Caco-2 (cell line): Measurements from ENCODE around the gene PDE4D. TPM values are rescaled to one million over a fixed set of nuclear protein-coding genes. Genes with fewer than 3 reads are reported as not detected.

Experiments used
- BruUV-seq: library from RNA; stranded (reverse); fragments of 400-500 nt; replicated peaks from 2 replicates; lab custom pipeline; 2021; lab: Mats Ljungman, UMichigan
- CTCF ChIA-PET: fragments of 300-600 bp; sonication (Branson Sonifier 250); formaldehyde crosslinking; loops from one replicate; lab custom pipeline; 2022; ENCODE audit warnings: antibody characterized with exemption; lab: Charles Lee
- POLR2A ChIA-PET: fragments of 300-600 bp; sonication (Branson Sonifier 250); formaldehyde crosslinking; loops from one replicate; lab custom pipeline; 2022; ENCODE audit warnings: antibody characterized with exemption; lab: Charles Lee
- DNase-seq, 2 experiments: peaks; one replicate each; pipeline versions ENCODE4 v3.0.0 to v3.0.0-alpha.2; 2020 to 2022
- H3K27me3 ChIP-seq: replicated peaks from 2 replicates; pipeline ENCODE4 v1.6.0; 2011; ENCODE audit warnings: low read length; ENCODE audit not compliant: control insufficient read depth, insufficient read depth
- H3K36me3 ChIP-seq: 2 replicates; pipeline ENCODE4 v1.5.1; 2011; ENCODE audit warnings: low read length; ENCODE audit not compliant: control insufficient read depth, insufficient read depth
- H3K4me1 ChIP-seq: fragments of 250-450 bp; sonication (Bioruptor Pico); 2 replicates; pipeline ENCODE4 v1.5.1; 2020; ENCODE audit warnings: mild to moderate bottlenecking
- H3K4me3 ChIP-seq: 2 replicates; pipeline ENCODE4 v1.5.1; 2011; ENCODE audit warnings: low read depth, mild to moderate bottlenecking, control low read depth, low read length
- H3K9me3 ChIP-seq: fragments of 250-450 bp; sonication (Bioruptor Pico); 2 replicates; pipeline ENCODE4 v1.5.1; 2020; ENCODE audit warnings: mild to moderate bottlenecking, moderate library complexity
- H3K27ac Mint-ChIP-seq: one replicate; pipeline ENCODE4 v1.8.0; 2022; ENCODE audit warnings: mixed read lengths; ENCODE audit not compliant: unreplicated experiment
- H3K27me3 Mint-ChIP-seq: one replicate; pipeline ENCODE4 v1.8.0; 2022; ENCODE audit warnings: mixed read lengths; ENCODE audit not compliant: insufficient read depth, unreplicated experiment
- H3K36me3 Mint-ChIP-seq: one replicate; pipeline ENCODE4 v1.8.0; 2022; ENCODE audit warnings: mild to moderate bottlenecking, mixed read lengths; ENCODE audit not compliant: insufficient read depth, unreplicated experiment
- H3K4me1 Mint-ChIP-seq: one replicate; pipeline ENCODE4 v1.8.0; 2022; ENCODE audit warnings: low read depth, mixed read lengths; ENCODE audit not compliant: unreplicated experiment
- H3K4me3 Mint-ChIP-seq: one replicate; pipeline ENCODE4 v1.8.0; 2022; ENCODE audit warnings: mild to moderate bottlenecking, moderate library complexity, mixed read lengths; ENCODE audit not compliant: unreplicated experiment
- H3K9me3 Mint-ChIP-seq: one replicate; pipeline ENCODE4 v1.8.0; 2022; ENCODE audit warnings: mixed read lengths; ENCODE audit not compliant: unreplicated experiment
- intact Hi-C: fragments of 100-400 bp; cut with micrococcal nuclease; formaldehyde crosslinking; loops from one replicate; pipeline ENCODE4 v1.10.0; 2022; ENCODE audit not compliant: unreplicated experiment
- total RNA-seq: library from RNA; stranded (reverse); gene quantifications from 2 replicates; pipeline ENCODE4 v1.2.3, GENCODE V29; 2022
- TF ChIP-seq, protein P1 (sequence below), 2 experiments: fragments of 200-600 bp in 1 of 2; IDR thresholded peaks; 1 replicate in 1 of 2; 2 replicates in 1 of 2; pipeline versions ENCODE4 v1.5.1 to v1.8.0; 2011 to 2022; ENCODE audit warnings: antibody characterized with exemption in 1 of 2, control low read depth in 1 of 2, inconsistent platforms in 1 of 2, low read depth in 1 of 2, low read length in 1 of 2, mild to moderate bottlenecking in 1 of 2, moderate library complexity in 1 of 2; ENCODE audit not compliant: insufficient read depth in 1 of 2, severe bottlenecking in 1 of 2, unreplicated experiment in 1 of 2

The PDE4D gene
- total RNA-seq, 1 experiment from 2014 or later: 89.8 TPM

DNA sequence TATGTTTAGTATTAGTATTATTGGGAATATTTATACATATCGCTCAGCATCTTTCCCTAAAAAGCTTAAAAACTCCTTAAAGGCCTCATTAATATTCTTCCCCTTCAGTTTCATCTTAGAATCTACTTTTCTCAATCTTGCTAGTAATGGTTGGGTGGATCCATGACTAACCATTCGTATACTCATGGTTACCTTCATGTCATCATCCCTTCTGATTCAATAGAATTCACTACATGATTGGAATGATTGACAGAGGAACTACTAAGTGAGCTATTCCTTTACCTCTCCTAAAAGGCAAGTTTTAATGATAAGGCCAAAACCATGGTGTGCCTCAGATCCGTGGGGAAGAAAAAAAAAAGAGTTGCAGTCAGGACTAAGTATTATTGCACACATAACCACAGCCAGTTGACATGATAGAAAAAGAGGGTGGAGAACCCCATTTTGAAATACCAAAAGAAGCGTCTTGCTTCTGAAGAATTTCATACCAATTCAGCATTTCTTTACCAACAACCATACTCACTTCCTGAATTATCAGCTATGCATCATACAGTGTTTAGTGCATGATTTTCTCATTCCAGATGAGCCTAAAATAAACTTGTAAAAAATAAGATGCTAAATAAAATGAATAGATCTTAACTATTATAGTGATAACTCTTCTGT, 624.6 kb downstream of the PDE4D start:
- peaks cover 19% of the 10 kb centered on the region for H3K4me1 Mint-ChIP-seq
- Histone ChIP-seq H3K36me3 (no peaks in the 10 kb centered on the region), H3K9me3 (no peaks in the 10 kb centered on the region), H3K27me3 (no peaks in the 10 kb centered on the region), H3K4me1 (peaks cover 35% of the 10 kb centered on the region), H3K4me3 (no peak overlapping the region)
- TF ChIP-seq, protein P1, sequence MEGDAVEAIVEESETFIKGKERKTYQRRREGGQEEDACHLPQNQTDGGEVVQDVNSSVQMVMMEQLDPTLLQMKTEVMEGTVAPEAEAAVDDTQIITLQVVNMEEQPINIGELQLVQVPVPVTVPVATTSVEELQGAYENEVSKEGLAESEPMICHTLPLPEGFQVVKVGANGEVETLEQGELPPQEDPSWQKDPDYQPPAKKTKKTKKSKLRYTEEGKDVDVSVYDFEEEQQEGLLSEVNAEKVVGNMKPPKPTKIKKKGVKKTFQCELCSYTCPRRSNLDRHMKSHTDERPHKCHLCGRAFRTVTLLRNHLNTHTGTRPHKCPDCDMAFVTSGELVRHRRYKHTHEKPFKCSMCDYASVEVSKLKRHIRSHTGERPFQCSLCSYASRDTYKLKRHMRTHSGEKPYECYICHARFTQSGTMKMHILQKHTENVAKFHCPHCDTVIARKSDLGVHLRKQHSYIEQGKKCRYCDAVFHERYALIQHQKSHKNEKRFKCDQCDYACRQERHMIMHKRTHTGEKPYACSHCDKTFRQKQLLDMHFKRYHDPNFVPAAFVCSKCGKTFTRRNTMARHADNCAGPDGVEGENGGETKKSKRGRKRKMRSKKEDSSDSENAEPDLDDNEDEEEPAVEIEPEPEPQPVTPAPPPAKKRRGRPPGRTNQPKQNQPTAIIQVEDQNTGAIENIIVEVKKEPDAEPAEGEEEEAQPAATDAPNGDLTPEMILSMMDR (IDR thresholded peaks at IDR 0.05; ENCODE audit: insufficient read depth in 1 of 2, low read depth in 1 of 2, low read length in 1 of 2, severe bottlenecking in 1 of 2, unreplicated experiment in 1 of 2): no peak
- CTCF ChIA-PET: no interaction called here
- H3K27me3 Mint-ChIP-seq: no peaks in the 10 kb centered on the region
- no TSS peak for BruUV-seq
- H3K27ac Mint-ChIP-seq: no peak overlapping the region
- intact Hi-C loops: loop anchor here (5.0 kb wide), 1 partner anchor 78 kb away; no protein-coding TSS in a partner anchor
- H3K9me3 Mint-ChIP-seq: no peaks in the 10 kb centered on the region
- POLR2A ChIA-PET: no interaction called here
- H3K36me3 Mint-ChIP-seq: no peaks in the 10 kb centered on the region
- no peak for DNase-seq
- no peak overlapping the region for H3K4me3 Mint-ChIP-seq

DNA sequence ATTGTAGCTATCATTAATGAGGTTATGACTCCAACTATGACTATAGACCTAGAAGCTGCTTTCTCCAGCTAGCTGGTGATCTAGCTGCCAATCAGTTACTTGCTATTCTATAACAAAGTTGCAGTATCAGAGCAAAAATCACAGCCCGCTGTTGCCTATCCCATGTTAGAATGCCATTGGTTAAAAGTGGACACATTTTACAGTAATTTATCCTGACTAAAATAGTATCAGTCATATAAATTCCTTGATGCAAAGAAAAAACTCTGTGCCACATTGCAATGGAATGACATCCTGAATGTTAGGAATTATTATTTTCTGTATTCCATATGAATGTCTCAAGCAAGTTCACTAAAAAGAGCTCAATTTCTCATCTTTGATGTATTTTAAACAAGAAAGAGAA, 626.5 kb downstream of the PDE4D start:
- no peak for DNase-seq
- ChIA-PET CTCF (interaction anchor here (1.0 kb wide), 1 partner anchor 45 kb away, joined by 3 read pairs; no protein-coding TSS in a partner anchor), POLR2A (interaction anchor here (0.5 kb wide), 1 partner anchor 20 kb away, joined by 3 read pairs; no protein-coding TSS in a partner anchor)
- Histone ChIP-seq H3K4me1 (peaks cover 37% of the 10 kb centered on the region), H3K9me3 (no peaks in the 10 kb centered on the region), H3K27me3 (no peaks in the 10 kb centered on the region), H3K4me3 (no peak overlapping the region), H3K36me3 (no peaks in the 10 kb centered on the region)
- peaks cover 26% of the 10 kb centered on the region for H3K4me1 Mint-ChIP-seq
- no peaks in the 10 kb centered on the region for H3K9me3 Mint-ChIP-seq
- intact Hi-C loops: loop anchor here (2.0 to 5.0 kb wide), 3 partner anchors 36 to 80 kb away; no protein-coding TSS in a partner anchor
- H3K27ac Mint-ChIP-seq: no peak overlapping the region
- BruUV-seq: no TSS peak
- TF ChIP-seq, protein P1 (IDR thresholded peaks at IDR 0.05; ENCODE audit: insufficient read depth in 1 of 2, low read depth in 1 of 2, low read length in 1 of 2, severe bottlenecking in 1 of 2, unreplicated experiment in 1 of 2): no peak
- H3K27me3 Mint-ChIP-seq: no peaks in the 10 kb centered on the region
- H3K4me3 Mint-ChIP-seq: no peak overlapping the region
- H3K36me3 Mint-ChIP-seq: no peaks in the 10 kb centered on the region

DNA sequence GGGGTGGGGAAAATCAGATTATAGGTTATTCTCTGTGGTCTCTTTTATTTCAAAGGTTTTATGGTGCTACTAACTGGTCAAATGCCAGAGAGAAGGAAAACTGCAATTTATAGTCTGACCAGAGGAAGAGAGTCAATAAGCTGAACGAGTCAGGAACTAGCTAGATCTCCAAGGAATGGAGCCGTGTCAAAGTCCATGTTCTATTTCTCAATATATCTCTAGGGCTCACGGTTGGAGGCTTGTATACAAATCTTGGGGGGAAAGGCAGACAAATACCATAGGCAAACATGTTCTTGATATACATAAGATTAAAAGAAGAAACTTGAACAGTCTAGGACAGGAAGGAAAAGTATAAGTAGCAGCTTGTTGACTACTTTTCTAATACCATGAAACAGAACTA, 627.1 kb downstream of the PDE4D start:
- Mint-ChIP-seq H3K9me3 (no peaks in the 10 kb centered on the region), H3K4me3 (no peak overlapping the region), H3K4me1 (peaks cover 26% of the 10 kb centered on the region), H3K27me3 (no peaks in the 10 kb centered on the region), H3K27ac (no peak overlapping the region), H3K36me3 (no peaks in the 10 kb centered on the region)
- TF ChIP-seq, protein P1 (IDR thresholded peaks at IDR 0.05; ENCODE audit: insufficient read depth in 1 of 2, low read depth in 1 of 2, low read length in 1 of 2, severe bottlenecking in 1 of 2, unreplicated experiment in 1 of 2): no peak
- BruUV-seq: no TSS peak
- Histone ChIP-seq H3K4me3 (no peak overlapping the region), H3K27me3 (no peaks in the 10 kb centered on the region), H3K9me3 (no peaks in the 10 kb centered on the region), H3K4me1 (peaks cover 37% of the 10 kb centered on the region), H3K36me3 (no peaks in the 10 kb centered on the region)
- intact Hi-C loops: loop anchor here (2.0 to 5.0 kb wide), 3 partner anchors 36 to 81 kb away; no protein-coding TSS in a partner anchor
- ChIA-PET POLR2A (interaction anchor here (0.5 kb wide), 1 partner anchor 19 kb away, joined by 3 read pairs; no protein-coding TSS in a partner anchor), CTCF (interaction anchor here (1.0 to 2.6 kb wide), 2 partner anchors 45 to 82 kb away, joined by 3 to 13 read pairs; no protein-coding TSS in a partner anchor)
- peak; percentile 43 to 55 for DNase-seq
